Astrocyte (in vitro differentiated cells and primary cell): ENCODE data around the gene SPATA20. TPM values are rescaled to one million over a fixed set of nuclear protein-coding genes. Genes with fewer than 3 reads are reported as not detected.

Source experiments
- DNase-seq: peaks from one replicate; pipeline ENCODE4 v3.0.0-alpha.2; 2010; ENCODE audit warnings: low read depth
- FAIRE-seq: peaks from 2 replicates; lab custom pipeline; 2011; peaks lifted over from hg19 to GRCh38; lab: Jason Lieb, UNC
- H2AFZ ChIP-seq: 2 replicates; pipeline ENCODE4 v1.6.0; 2012; ENCODE audit warnings: low read depth, low read length, inconsistent platforms
- H3K27ac ChIP-seq: 2 replicates; pipeline ENCODE4 v1.5.1; 2011; ENCODE audit warnings: low read depth, low read length, inconsistent platforms
- H3K27me3 ChIP-seq: 2 replicates; pipeline ENCODE4 v1.6.0; 2011; ENCODE audit warnings: low read length, inconsistent platforms; ENCODE audit not compliant: insufficient read depth
- H3K36me3 ChIP-seq: 2 replicates; pipeline ENCODE4 v1.5.1; 2011; ENCODE audit warnings: low read length, inconsistent platforms; ENCODE audit not compliant: insufficient read depth
- H3K4me1 ChIP-seq: 2 replicates; pipeline ENCODE4 v1.5.1; 2011; ENCODE audit warnings: low read length, inconsistent platforms; ENCODE audit not compliant: insufficient read depth
- H3K4me2 ChIP-seq: 2 replicates; pipeline ENCODE4 v1.6.0; 2012; ENCODE audit warnings: low read length, inconsistent platforms
- H3K4me3 ChIP-seq: 2 replicates; pipeline ENCODE4 v1.5.1; 2011; ENCODE audit warnings: low read depth, mild to moderate bottlenecking, low read length, inconsistent platforms; ENCODE audit not compliant: insufficient read depth
- H3K79me2 ChIP-seq: 2 replicates; pipeline ENCODE4 v1.6.0; 2012; ENCODE audit warnings: mild to moderate bottlenecking, low read length, inconsistent platforms; ENCODE audit not compliant: insufficient read depth
- H3K9ac ChIP-seq: 2 replicates; pipeline ENCODE4 v1.6.0; 2012; ENCODE audit warnings: mild to moderate bottlenecking, low read length, inconsistent platforms
- H3K9me3 ChIP-seq: 2 replicates; pipeline ENCODE4 v1.5.1; 2012; ENCODE audit warnings: low read depth, mild to moderate bottlenecking, low read length, inconsistent platforms; ENCODE audit not compliant: insufficient read depth
- H4K20me1 ChIP-seq: 2 replicates; pipeline ENCODE4 v1.6.0; 2012; ENCODE audit warnings: low read length, inconsistent platforms; ENCODE audit not compliant: insufficient read depth
- H3K27ac Mint-ChIP-seq: one replicate; pipeline ENCODE4 v1.8.0; 2021; ENCODE audit warnings: mild to moderate bottlenecking, mixed read lengths; ENCODE audit not compliant: unreplicated experiment
- H3K27me3 Mint-ChIP-seq: one replicate; pipeline ENCODE4 v1.8.0; 2021; ENCODE audit warnings: low read depth, mixed read lengths; ENCODE audit not compliant: unreplicated experiment
- H3K36me3 Mint-ChIP-seq: one replicate; pipeline ENCODE4 v1.8.0; 2021; ENCODE audit warnings: low read depth, mixed read lengths; ENCODE audit not compliant: unreplicated experiment
- H3K4me1 Mint-ChIP-seq: one replicate; pipeline ENCODE4 v1.8.0; 2021; ENCODE audit warnings: low read depth, mixed read lengths; ENCODE audit not compliant: unreplicated experiment
- H3K4me3 Mint-ChIP-seq: one replicate; pipeline ENCODE4 v1.8.0; 2021; ENCODE audit warnings: mild to moderate bottlenecking, moderate library complexity, mixed read lengths; ENCODE audit not compliant: unreplicated experiment
- H3K9me3 Mint-ChIP-seq: one replicate; pipeline ENCODE4 v1.8.0; 2021; ENCODE audit warnings: mild to moderate bottlenecking, mixed read lengths; ENCODE audit not compliant: unreplicated experiment
- EZH2 ChIP-seq: IDR thresholded peaks from 2 replicates; pipeline ENCODE4 v1.6.1; 2012; ENCODE audit warnings: mild to moderate bottlenecking, low read length, inconsistent platforms; ENCODE audit not compliant: insufficient read depth
- total RNA-seq: library from RNA; stranded (reverse); gene quantifications from 2 replicates; pipeline ENCODE4 v1.2.1, GENCODE V29; 2021
- TF ChIP-seq, protein P1 (sequence below): IDR thresholded peaks from 2 replicates; pipeline ENCODE4 v1.5.1; 2011; ENCODE audit warnings: low read depth, mild to moderate bottlenecking, inconsistent platforms, low read length, moderate library complexity; ENCODE audit not compliant: insufficient read depth

Gene SPATA20
- total RNA-seq, 1 donor from 2014 or later, result 32.0 TPM

- Mint-ChIP-seq H3K27me3 (peaks cover 62% of the 10 kb centered on the region), H3K4me1 (peaks cover 11% of the 10 kb centered on the region), H3K4me3 (no peak overlapping the region), H3K9me3 (no peaks in the 10 kb centered on the region), H3K36me3 (peaks cover 5% of the 10 kb centered on the region), H3K27ac (no peak overlapping the region)
- FAIRE-seq (no peak), DNase-seq (no peak)
- no peak for TF ChIP-seq EZH2
- TF ChIP-seq, protein P1, sequence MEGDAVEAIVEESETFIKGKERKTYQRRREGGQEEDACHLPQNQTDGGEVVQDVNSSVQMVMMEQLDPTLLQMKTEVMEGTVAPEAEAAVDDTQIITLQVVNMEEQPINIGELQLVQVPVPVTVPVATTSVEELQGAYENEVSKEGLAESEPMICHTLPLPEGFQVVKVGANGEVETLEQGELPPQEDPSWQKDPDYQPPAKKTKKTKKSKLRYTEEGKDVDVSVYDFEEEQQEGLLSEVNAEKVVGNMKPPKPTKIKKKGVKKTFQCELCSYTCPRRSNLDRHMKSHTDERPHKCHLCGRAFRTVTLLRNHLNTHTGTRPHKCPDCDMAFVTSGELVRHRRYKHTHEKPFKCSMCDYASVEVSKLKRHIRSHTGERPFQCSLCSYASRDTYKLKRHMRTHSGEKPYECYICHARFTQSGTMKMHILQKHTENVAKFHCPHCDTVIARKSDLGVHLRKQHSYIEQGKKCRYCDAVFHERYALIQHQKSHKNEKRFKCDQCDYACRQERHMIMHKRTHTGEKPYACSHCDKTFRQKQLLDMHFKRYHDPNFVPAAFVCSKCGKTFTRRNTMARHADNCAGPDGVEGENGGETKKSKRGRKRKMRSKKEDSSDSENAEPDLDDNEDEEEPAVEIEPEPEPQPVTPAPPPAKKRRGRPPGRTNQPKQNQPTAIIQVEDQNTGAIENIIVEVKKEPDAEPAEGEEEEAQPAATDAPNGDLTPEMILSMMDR, result no peak
- no peak overlapping the region for H3K4me3 ChIP-seq
- H3K4me1 ChIP-seq, result no peaks in the 10 kb centered on the region
- no peak overlapping the region for H2AFZ ChIP-seq
- H3K27me3 ChIP-seq, result peaks cover 31% of the 10 kb centered on the region
- H3K79me2 ChIP-seq, result no peaks in the 10 kb centered on the region
- no peaks in the 10 kb centered on the region for H3K9me3 ChIP-seq
- no peak overlapping the region for H3K9ac ChIP-seq
- no peaks in the 10 kb centered on the region for H4K20me1 ChIP-seq
- no peaks in the 10 kb centered on the region for H3K36me3 ChIP-seq
- H3K4me2 ChIP-seq, result no peak overlapping the region
- no peak overlapping the region for H3K27ac ChIP-seq
These were observed 21.7 kb downstream of the SPATA20 start for GRCh38 chr17:50568659-50569058.

DNA sequence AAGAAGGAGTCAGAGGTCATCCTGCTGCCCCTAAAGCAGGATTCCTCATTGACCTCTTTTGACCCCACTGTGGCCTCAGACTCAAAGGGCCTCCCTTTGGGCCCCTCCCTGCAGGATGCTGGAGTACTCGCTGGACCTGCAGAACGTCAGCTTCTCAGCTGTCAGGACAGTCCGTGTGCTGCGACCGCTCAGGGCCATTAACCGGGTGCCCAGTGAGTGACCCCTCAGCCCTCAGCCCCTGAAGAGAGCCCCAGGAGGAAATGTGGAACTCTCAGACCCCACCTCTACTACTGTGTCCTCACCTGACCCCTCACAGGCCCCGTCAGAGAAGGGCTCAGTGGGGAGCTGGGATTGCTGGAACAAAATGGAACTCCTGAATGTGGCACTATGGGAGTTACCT lies 22.6 kb downstream of the SPATA20 start:
- H3K27me3 Mint-ChIP-seq, result peaks cover 64% of the 10 kb centered on the region
- no peak for FAIRE-seq
- no peaks in the 10 kb centered on the region for H3K36me3 ChIP-seq

DNA sequence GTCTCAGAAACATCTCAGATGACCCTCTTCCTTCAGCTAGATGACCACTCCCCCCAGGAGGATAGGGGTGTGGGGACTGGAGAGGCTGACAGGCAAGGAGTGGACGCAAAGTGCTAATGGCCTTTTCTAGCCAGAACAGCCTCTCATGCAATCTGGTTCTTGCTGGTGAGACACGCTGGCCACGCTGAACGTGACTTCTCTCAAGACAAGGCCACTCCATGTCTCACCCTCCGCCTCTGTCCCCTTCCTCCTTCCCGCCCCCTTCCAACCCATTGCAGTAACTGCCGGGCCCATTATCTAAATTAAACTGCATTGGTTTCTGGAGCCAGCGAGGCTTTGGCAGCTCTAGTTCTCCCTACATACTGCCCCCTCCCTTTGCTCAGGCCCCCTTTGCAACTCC lies 23.1 kb downstream of the SPATA20 start:
- no peak for TF ChIP-seq EZH2
- H4K20me1 ChIP-seq, result no peaks in the 10 kb centered on the region
- Mint-ChIP-seq H3K4me3 (no peak overlapping the region), H3K4me1 (peaks cover 9% of the 10 kb centered on the region), H3K27me3 (peaks cover 65% of the 10 kb centered on the region), H3K36me3 (peaks cover 5% of the 10 kb centered on the region), H3K27ac (no peak overlapping the region), H3K9me3 (no peaks in the 10 kb centered on the region)
- H3K4me1 ChIP-seq, result no peaks in the 10 kb centered on the region
- no peak overlapping the region for H2AFZ ChIP-seq
- H3K4me2 ChIP-seq, result no peak overlapping the region
- no peak for DNase-seq
- H3K27ac ChIP-seq, result no peak overlapping the region
- no peak overlapping the region for H3K4me3 ChIP-seq
- FAIRE-seq, result no peak
- H3K27me3 ChIP-seq, result peaks cover 23% of the 10 kb centered on the region
- no peaks in the 10 kb centered on the region for H3K9me3 ChIP-seq
- no peaks in the 10 kb centered on the region for H3K79me2 ChIP-seq
- H3K9ac ChIP-seq, result no peak overlapping the region
- no peaks in the 10 kb centered on the region for H3K36me3 ChIP-seq

More for the DNA sequence above, 22.6 kb downstream of the SPATA20 start:
- Histone ChIP-seq H4K20me1 (no peaks in the 10 kb centered on the region), H3K4me2 (no peak overlapping the region), H2AFZ (no peak overlapping the region), H3K9me3 (no peaks in the 10 kb centered on the region), H3K27ac (no peak overlapping the region), H3K27me3 (peaks cover 25% of the 10 kb centered on the region), H3K4me1 (no peaks in the 10 kb centered on the region), H3K9ac (no peak overlapping the region), H3K79me2 (no peaks in the 10 kb centered on the region), H3K4me3 (no peak overlapping the region)
- H3K9me3 Mint-ChIP-seq, result no peaks in the 10 kb centered on the region
- no peak for TF ChIP-seq EZH2
- TF ChIP-seq, protein P1, result no peak
- peaks cover 11% of the 10 kb centered on the region for H3K4me1 Mint-ChIP-seq
- no peak for DNase-seq
- H3K27ac Mint-ChIP-seq, result no peak overlapping the region
- no peak overlapping the region for H3K4me3 Mint-ChIP-seq
- peaks cover 5% of the 10 kb centered on the region for H3K36me3 Mint-ChIP-seq
